Kidney epithelial cell (primary cell): ENCODE measurements around the gene KCNK3. TPM values are rescaled to one million over a fixed set of nuclear protein-coding genes. Genes with fewer than 3 reads are reported as not detected.

Source experiments
- DNase-seq: peaks from one replicate; pipeline ENCODE4 v3.0.0-alpha.2; 2010; ENCODE audit warnings: low read depth
- H3K27me3 ChIP-seq: 2 replicates; pipeline ENCODE4 v1.6.0; 2011; ENCODE audit warnings: low read length; ENCODE audit not compliant: control insufficient read depth, insufficient read depth
- H3K36me3 ChIP-seq: 2 replicates; pipeline ENCODE4 v1.5.1; 2011; ENCODE audit warnings: low read length; ENCODE audit not compliant: control insufficient read depth, insufficient read depth
- H3K4me3 ChIP-seq: 2 replicates; pipeline ENCODE4 v1.5.1; 2011; ENCODE audit warnings: low read depth, mild to moderate bottlenecking, control low read depth, low read length
- total RNA-seq: library from RNA; depleted of rRNA; stranded (reverse); fragments of >200 nt; gene quantifications from 2 replicates; pipeline ENCODE4 v1.2.3, GENCODE V29; 2015
- TF ChIP-seq, protein P1 (sequence below): IDR thresholded peaks from 2 replicates; pipeline ENCODE4 v1.5.1; 2011; ENCODE audit warnings: mild to moderate bottlenecking, moderate library complexity, low read length, control low read depth, inconsistent platforms; ENCODE audit not compliant: insufficient read depth, poor library complexity, severe bottlenecking

Gene KCNK3
- total RNA-seq, 1 donor from 2014 or later, result 13.9 TPM

DNA sequence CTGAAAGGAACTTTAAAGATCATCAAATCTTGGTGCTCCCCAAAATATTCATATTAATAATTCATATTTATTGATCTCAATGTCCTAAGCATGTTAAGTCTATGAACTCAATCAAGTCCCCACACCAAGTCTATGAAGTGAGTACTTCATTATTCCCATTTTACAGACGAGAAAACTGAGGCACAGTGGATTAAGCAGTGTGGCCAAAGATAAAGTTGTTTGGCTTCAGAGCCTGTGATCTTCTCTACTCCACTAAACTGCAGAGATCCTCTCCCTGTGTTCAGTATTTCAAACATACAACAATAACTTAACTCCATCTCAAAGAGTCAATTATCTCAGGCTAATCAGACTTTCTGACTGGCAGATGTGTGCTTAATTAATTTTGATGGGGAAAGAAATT, 29.8 kb downstream of the KCNK3 start:
- no peak for DNase-seq
- Histone ChIP-seq H3K36me3 (no peaks in the 10 kb centered on the region), H3K4me3 (no peak overlapping the region), H3K27me3 (no peaks in the 10 kb centered on the region)
- TF ChIP-seq, protein P1, sequence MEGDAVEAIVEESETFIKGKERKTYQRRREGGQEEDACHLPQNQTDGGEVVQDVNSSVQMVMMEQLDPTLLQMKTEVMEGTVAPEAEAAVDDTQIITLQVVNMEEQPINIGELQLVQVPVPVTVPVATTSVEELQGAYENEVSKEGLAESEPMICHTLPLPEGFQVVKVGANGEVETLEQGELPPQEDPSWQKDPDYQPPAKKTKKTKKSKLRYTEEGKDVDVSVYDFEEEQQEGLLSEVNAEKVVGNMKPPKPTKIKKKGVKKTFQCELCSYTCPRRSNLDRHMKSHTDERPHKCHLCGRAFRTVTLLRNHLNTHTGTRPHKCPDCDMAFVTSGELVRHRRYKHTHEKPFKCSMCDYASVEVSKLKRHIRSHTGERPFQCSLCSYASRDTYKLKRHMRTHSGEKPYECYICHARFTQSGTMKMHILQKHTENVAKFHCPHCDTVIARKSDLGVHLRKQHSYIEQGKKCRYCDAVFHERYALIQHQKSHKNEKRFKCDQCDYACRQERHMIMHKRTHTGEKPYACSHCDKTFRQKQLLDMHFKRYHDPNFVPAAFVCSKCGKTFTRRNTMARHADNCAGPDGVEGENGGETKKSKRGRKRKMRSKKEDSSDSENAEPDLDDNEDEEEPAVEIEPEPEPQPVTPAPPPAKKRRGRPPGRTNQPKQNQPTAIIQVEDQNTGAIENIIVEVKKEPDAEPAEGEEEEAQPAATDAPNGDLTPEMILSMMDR, result no peak

DNA sequence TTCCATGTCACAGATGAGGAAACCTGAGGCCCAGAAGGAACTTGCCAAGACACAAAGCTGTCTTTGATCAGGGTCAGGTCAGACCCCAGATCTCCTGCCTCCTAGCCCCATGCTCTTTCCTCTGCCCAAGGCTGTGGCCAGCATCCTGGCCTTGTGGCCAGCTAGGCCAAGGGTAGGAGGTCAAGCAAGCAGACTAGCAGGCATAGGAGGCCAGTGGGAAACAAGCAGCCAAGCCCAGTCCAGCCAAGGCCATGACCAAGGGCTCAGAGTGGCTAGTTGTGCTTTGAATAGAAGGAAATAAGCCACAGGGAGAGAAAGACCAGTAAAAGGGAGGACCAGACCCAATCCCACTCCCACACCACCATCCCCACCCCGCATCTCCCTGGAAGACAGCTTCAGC, 30.4 kb downstream of the KCNK3 start:
- Histone ChIP-seq H3K36me3 (no peaks in the 10 kb centered on the region), H3K27me3 (peaks cover 3% of the 10 kb centered on the region), H3K4me3 (no peak overlapping the region)
- DNase-seq, result no peak
- TF ChIP-seq, protein P1, result no peak

DNA sequence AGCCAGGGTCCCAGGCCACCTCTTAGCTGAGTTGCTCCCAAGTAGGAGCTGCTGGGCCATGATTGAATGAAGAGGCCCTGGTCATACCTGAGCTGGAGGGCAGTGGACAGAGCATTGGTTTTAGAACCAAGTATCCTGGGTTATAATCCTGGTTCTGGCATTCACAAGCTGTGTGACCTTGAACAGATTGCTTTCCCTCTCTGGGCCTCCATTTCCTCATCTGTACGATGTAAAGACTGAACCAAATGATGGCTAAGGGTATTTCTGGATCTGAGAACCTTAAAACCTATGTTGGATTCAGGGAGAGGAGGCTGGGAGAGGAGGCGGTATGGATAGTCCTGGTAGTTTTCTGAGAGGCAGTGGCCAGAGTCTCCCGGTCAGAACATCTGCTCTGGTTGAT, 31.0 kb downstream of the KCNK3 start:
- H3K27me3 ChIP-seq, result peaks cover 8% of the 10 kb centered on the region
- H3K36me3 ChIP-seq, result no peaks in the 10 kb centered on the region
- no peak for DNase-seq
- TF ChIP-seq, protein P1, result no peak
- no peak overlapping the region for H3K4me3 ChIP-seq

DNA sequence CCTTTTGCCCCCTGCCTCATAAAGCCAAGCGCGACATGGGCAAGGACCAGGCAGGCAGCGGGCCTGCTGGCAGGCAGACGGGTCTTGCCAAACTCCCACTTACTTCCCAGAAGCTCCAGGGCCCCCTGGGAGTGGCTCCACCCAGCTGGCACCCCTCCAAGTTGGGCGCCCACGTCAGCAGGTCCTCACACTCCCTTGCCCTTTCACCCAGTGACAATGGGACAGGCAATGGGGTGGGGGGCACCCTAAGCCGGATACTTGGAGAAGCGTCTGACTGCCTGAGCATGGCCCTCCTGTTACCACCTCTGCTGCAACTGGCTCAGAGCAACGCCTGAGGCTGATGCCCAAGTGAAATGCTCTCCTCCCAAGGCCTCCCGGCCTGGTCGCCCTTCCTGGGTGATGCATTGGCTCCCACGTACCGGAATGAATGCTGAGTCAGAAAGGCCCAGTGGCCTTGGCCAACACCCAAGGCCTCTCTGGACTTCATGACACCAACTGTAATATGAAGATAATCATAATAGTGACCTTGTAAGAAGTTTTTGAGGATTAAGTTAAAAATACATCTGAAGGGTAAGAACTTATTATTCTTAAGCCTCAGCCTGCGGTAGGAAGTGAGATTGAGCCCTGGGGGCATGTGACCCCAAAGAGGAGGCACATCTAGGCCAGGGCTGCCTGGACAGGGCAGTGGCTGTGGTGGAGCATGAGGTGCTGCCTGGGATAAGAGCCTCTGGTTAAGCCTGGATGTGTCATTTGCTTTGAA, 31.6 kb downstream of the KCNK3 start:
- TF ChIP-seq, protein P1, result no peak
- DNase-seq, result no peak
- Histone ChIP-seq H3K36me3 (no peaks in the 10 kb centered on the region), H3K27me3 (peaks cover 8% of the 10 kb centered on the region), H3K4me3 (no peak overlapping the region)

GRCh38 chr2:26724784-26725520, 32.4 kb downstream of the KCNK3 start:
- Histone ChIP-seq H3K27me3 (peaks cover 8% of the 10 kb centered on the region), H3K4me3 (no peak overlapping the region), H3K36me3 (no peaks in the 10 kb centered on the region)
- TF ChIP-seq, protein P1, result no peak
- no peak for DNase-seq

DNA sequence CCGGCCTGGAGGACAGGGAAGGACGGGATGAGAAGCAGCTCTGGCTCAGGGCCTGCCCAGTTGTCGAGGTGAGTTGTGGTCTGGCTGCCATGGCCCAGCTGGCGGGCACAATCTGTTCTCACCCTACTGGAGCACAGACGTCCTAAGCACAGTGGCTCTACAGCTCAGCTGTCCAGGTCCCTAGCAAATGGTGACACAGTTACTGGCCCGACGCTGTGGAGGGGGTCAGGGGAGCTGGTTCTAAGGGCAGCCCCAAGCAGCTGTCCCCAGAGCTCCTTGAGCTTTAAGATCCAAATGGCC, 32.9 kb downstream of the KCNK3 start:
- Histone ChIP-seq H3K4me3 (no peak overlapping the region), H3K36me3 (no peaks in the 10 kb centered on the region), H3K27me3 (peaks cover 8% of the 10 kb centered on the region)
- DNase-seq, result no peak
- TF ChIP-seq, protein P1, result no peak
